Mammary epithelial cell (primary cell): ENCODE data around the gene NTRK1.

ENCODE experiments used
- EZH2 ChIP-seq: IDR thresholded peaks from 2 replicates; pipeline ENCODE4 v1.6.1; 2012; ENCODE audit warnings: low read length, inconsistent platforms, borderline replicate concordance
- TF ChIP-seq, protein P1 (sequence below), 2 donors: IDR thresholded peaks in 1 of 2; conservative IDR thresholded peaks in 1 of 2; 2 replicates each; pipeline ENCODE4 v1.5.1; 2011 to 2012; ENCODE audit warnings: inconsistent platforms in 2 of 2, low read length in 2 of 2, mild to moderate bottlenecking in 2 of 2, control low read depth in 1 of 2, low read depth in 1 of 2; ENCODE audit not compliant: insufficient read depth in 1 of 2; ENCODE audit errors: extremely low read depth in 1 of 2

GRCh38 chr1:156923670-156924477, 63.2 kb downstream of the NTRK1 start:
- TF ChIP-seq, protein P1, sequence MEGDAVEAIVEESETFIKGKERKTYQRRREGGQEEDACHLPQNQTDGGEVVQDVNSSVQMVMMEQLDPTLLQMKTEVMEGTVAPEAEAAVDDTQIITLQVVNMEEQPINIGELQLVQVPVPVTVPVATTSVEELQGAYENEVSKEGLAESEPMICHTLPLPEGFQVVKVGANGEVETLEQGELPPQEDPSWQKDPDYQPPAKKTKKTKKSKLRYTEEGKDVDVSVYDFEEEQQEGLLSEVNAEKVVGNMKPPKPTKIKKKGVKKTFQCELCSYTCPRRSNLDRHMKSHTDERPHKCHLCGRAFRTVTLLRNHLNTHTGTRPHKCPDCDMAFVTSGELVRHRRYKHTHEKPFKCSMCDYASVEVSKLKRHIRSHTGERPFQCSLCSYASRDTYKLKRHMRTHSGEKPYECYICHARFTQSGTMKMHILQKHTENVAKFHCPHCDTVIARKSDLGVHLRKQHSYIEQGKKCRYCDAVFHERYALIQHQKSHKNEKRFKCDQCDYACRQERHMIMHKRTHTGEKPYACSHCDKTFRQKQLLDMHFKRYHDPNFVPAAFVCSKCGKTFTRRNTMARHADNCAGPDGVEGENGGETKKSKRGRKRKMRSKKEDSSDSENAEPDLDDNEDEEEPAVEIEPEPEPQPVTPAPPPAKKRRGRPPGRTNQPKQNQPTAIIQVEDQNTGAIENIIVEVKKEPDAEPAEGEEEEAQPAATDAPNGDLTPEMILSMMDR (conservative IDR thresholded peaks at IDR 0.05 in 1 of 2, IDR thresholded peaks at IDR 0.05 in 1 of 2; ENCODE audit: extremely low read depth in 1 of 2, insufficient read depth in 1 of 2, low read depth in 1 of 2, low read length in 2 of 2), result no peak
- no peak for TF ChIP-seq EZH2
